ENCODE results near the gene FGFR4. TPM values are rescaled to one million over a fixed set of nuclear protein-coding genes. Genes with fewer than 3 reads are reported as not detected.
A peak's percentile ranks its signal among the peaks of the same experiment; 100 is the strongest.

The FGFR4 gene
- polyA plus RNA-seq, 1 donor (not counting 4 experiments of a cell fraction or from before 2014, with no cell fraction given), result 0.62 TPM

DNA sequence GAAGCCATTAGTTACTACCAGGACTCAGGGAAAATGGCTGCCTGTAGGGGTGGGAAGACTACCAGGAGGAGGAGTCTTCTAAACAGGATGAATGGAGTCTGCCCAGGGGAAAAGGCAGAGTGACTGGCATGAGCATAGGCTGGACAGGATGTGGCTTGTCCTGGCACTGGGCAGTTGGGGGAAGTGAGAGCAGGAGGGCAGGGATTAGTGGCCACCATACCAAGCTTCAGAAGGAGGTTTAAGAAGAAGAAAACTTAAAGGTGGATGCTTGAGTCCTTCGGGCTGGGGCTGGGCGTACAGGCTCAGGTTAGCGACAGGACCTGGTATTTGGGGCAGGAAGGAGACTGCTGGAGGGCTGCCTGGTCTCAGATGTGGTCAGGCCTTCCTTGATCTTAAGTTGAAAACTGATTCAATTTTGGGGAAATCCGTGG lies 41.9 kb downstream of the FGFR4 start:
- FAIRE-seq (no peak), DNase-seq (ENCODE audit: low read depth, low spot score) (no peak)
- no peak overlapping the region for H3K9ac ChIP-seq (ENCODE audit: control insufficient read depth, extremely low read depth, insufficient read depth, low read length)
- H2AFZ ChIP-seq (ENCODE audit: control insufficient read depth, low read length), result no peak overlapping the region
- H3K4me2 ChIP-seq (ENCODE audit: control insufficient read depth, extremely low read depth, insufficient read depth, low read depth, low read length), result no peak overlapping the region
- H3K9me1 ChIP-seq (ENCODE audit: control insufficient read depth, extremely low read depth, insufficient read depth, low read length), result no peaks in the 10 kb centered on the region
- dilution Hi-C loops (cut with MboI; ENCODE audit: extremely low pct_ligation_motif_present, low sequenced_read_pairs), result no loop called here
- H3K27me3 ChIP-seq (ENCODE audit: control insufficient read depth, extremely low read depth, insufficient read depth, low read length), result no peaks in the 10 kb centered on the region
- H3K79me2 ChIP-seq (ENCODE audit: control insufficient read depth, insufficient read depth, low read length), result no peaks in the 10 kb centered on the region
- no peak for TF ChIP-seq CTCF (optimal IDR thresholded peaks at IDR 0.05 in 1 of 3, IDR thresholded peaks at IDR 0.05 in 1 of 3, conservative IDR thresholded peaks at IDR 0.05 in 1 of 3; ENCODE audit: extremely low read depth in 1 of 3, insufficient read depth in 2 of 3, low read length in 3 of 3)
- no peak overlapping the region for H3K27ac ChIP-seq (ENCODE audit: control insufficient read depth, insufficient read depth, low read length)
- H3K4me1 ChIP-seq (ENCODE audit: control insufficient read depth, extremely low read depth, insufficient read depth, low read length), result peaks cover 6% of the 10 kb centered on the region
- H3K4me3 ChIP-seq (ENCODE audit: control insufficient read depth in 2 of 3, extremely low read depth in 1 of 3, insufficient read depth in 2 of 3, low read depth in 1 of 3, low read length in 3 of 3), result no peak overlapping the region
- no peaks in the 10 kb centered on the region for H3K9me3 ChIP-seq (ENCODE audit: control insufficient read depth, low read depth, low read length)
- no peaks in the 10 kb centered on the region for H4K20me1 ChIP-seq (ENCODE audit: control insufficient read depth, extremely low read depth, insufficient read depth, low read length)
- no peaks in the 10 kb centered on the region for H3K36me3 ChIP-seq (ENCODE audit: control insufficient read depth in 2 of 2, extremely low read depth in 1 of 2, insufficient read depth in 2 of 2, low read length in 2 of 2)

- DNase-seq (ENCODE audit: low read depth, low spot score), result no peak
- H3K4me1 ChIP-seq (ENCODE audit: control insufficient read depth, extremely low read depth, insufficient read depth, low read length), result peaks cover 14% of the 10 kb centered on the region
- H3K27me3 ChIP-seq (ENCODE audit: control insufficient read depth, extremely low read depth, insufficient read depth, low read length), result no peaks in the 10 kb centered on the region
- peaks cover 1 to 4% of the 10 kb centered on the region in 2 experiments for H3K36me3 ChIP-seq (ENCODE audit: control insufficient read depth in 2 of 2, extremely low read depth in 1 of 2, insufficient read depth in 2 of 2, low read length in 2 of 2)
- no peaks in the 10 kb centered on the region for H3K9me3 ChIP-seq (ENCODE audit: control insufficient read depth, low read depth, low read length)
- H3K4me2 ChIP-seq (ENCODE audit: control insufficient read depth, extremely low read depth, insufficient read depth, low read depth, low read length), result peak overlapping the region; percentile 6
- FAIRE-seq, result peak; percentile 79
- H3K9ac ChIP-seq (ENCODE audit: control insufficient read depth, extremely low read depth, insufficient read depth, low read length), result no peak overlapping the region
- no peak overlapping the region for H2AFZ ChIP-seq (ENCODE audit: control insufficient read depth, low read length)
- dilution Hi-C loops (cut with MboI; ENCODE audit: extremely low pct_ligation_motif_present, low sequenced_read_pairs), result no loop called here
- no peak for TF ChIP-seq CTCF (optimal IDR thresholded peaks at IDR 0.05 in 1 of 3, IDR thresholded peaks at IDR 0.05 in 1 of 3, conservative IDR thresholded peaks at IDR 0.05 in 1 of 3; ENCODE audit: extremely low read depth in 1 of 3, insufficient read depth in 2 of 3, low read length in 3 of 3)
- TF ChIP-seq EZH2 (IDR thresholded peaks at IDR 0.05; ENCODE audit: low read length), result no peak
- H3K79me2 ChIP-seq (ENCODE audit: control insufficient read depth, insufficient read depth, low read length), result peaks cover 8% of the 10 kb centered on the region
- no peaks in the 10 kb centered on the region for H3K9me1 ChIP-seq (ENCODE audit: control insufficient read depth, extremely low read depth, insufficient read depth, low read length)
- no peak overlapping the region for H3K27ac ChIP-seq (ENCODE audit: control insufficient read depth, insufficient read depth, low read length)
- no peaks in the 10 kb centered on the region for H4K20me1 ChIP-seq (ENCODE audit: control insufficient read depth, extremely low read depth, insufficient read depth, low read length)
- no peak overlapping the region for H3K4me3 ChIP-seq (ENCODE audit: control insufficient read depth in 2 of 3, extremely low read depth in 1 of 3, insufficient read depth in 2 of 3, low read depth in 1 of 3, low read length in 3 of 3)
These were observed 43.7 kb downstream of the FGFR4 start for GRCh38 chr5:177130211-177131018.
